ENCODE data around the gene MORC4.
A peak's percentile ranks its signal among the peaks of the same experiment; 100 is the strongest.

MORC4 gene

DNA sequence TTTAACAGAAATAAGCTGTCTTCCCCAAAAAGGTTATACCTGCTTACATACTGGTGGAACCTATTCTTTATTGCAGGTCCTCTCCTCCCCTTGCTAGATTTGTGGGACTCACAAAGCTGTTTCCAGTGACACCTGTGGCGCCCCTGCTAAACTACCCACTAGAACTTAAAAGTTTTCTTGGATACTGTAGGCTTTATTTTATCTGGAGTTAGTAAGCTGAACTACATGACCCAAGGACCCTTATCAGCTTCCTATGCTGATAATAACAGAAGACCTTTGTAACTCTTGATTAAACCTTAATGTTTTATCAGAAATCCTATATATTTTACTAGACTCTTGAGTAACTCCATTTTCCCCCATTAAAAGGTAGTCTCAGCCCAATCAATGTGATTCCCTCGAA lies 47.5 kb downstream of the MORC4 start:
- no peak for DNase-seq (ENCODE audit: low read depth)

DNA sequence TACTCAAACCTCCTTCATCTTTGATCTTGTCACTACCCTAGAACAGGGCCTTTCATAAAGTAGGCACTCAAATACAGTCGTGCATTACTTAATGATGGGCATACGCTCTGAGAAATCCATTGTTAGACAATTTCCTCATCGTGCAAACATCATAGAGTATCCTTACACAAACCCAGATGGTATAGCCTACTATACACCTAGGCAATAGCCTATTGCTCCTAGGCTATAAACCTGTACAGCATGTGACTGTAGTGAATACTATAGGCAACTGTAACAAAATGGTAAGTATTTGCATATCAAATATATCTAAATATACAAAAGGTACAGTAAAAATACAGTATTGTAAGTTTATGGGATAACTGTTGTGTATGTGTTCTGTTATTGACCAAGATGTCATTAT lies 47.9 kb downstream of the MORC4 start:
- no peak for DNase-seq (ENCODE audit: low read depth)

DNA sequence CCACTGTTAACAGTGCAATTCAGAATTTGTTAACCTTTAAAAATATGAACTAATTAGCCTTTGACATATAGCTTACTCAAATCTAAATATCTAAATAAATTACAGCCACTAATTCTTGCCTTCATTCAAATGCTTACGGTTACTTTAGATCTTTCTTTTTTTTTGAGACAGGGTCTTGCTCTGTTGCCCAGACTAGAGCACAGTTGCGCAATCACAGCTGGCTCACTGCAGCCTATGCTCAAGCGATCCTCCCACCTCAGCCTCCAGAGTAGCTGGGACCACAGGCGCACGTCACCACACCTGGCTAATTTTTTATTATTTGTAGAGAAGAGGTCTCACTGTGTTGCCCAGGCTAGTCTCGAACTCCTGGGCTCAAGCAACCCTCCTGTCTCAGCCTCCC lies 48.8 kb downstream of the MORC4 start:
- DNase-seq (ENCODE audit: low read depth): no peak

DNA sequence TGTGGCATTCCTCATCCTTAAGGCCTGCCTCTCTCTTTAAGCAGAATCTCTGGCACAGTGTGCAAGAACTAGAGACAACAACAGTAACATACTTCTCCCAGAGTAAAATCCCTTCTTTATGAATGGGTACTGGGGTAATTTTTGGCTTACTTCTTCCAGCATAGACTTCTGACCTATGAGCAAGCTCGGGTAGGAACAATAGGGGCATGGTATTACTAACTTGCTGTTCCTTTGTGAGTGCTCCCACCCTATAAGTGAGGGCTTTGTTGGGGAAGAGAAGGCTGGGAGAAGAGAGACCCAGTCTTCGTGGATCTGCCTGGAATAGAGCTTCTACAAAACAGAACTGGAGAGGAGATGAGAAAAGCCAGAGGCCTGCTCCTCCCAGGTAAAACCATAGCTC lies 49.6 kb downstream of the MORC4 start:
- DNase-seq (ENCODE audit: low read depth): no peak

DNA sequence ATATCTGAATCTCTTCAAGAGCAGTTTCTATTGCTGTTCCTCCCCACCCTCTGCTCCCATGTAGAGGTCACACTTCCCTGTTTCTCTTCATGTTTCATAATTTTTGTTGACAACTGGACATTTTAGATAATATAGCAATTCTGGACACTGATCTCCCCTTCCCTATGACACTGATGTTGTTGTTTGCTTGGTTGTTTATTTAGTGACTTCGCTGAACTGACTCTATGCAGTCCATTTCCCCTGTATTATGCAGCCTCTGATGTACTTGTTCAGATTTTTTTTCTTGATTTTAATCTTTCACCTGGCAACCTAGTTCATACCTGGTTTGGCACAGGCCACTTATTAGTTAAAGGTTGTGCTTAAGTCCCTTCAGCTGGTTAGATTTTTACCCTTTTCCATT lies 50.6 kb downstream of the MORC4 start:
- DNase-seq (ENCODE audit: low read depth): no peak

DNA sequence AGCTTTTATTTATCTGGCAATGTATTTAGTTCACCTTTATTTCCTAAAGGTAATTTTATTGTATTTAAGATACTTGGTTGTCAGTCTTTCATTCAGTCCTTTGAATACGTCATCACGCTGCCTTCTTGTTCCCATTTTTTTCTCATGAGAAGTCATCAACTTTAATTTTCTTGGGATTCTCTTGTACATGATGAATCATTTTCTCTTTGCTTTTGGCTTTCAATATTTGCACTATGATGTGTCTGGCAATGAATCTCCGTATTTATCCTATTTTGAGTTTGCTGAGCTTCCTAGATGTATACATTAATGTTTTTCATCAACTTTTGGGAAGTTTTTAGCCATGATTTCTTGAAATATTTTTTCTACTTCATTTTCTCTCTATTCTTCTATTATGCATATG lies 51.4 kb downstream of the MORC4 start:
- DNase-seq (ENCODE audit: low read depth): peak; percentile 0

DNA sequence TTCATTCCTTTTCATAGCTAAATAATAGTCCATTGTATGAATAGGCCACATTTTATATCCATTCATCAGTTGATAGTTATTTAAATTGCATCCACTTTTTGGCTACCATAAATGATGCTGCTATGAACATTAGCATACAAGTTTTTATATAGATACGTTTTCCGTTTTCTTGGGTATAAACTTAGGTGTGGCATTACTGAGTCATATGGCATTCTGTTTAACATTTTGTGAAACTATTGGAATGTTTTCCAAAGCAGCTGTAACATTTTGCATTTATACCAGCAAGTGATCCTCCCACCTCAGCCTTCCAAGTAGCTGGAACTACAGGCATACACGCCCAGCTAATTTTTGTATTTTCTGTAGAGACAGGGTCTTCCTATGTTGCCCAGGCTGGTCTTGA lies 53.5 kb downstream of the MORC4 start:
- DNase-seq (ENCODE audit: low read depth): no peak

DNA sequence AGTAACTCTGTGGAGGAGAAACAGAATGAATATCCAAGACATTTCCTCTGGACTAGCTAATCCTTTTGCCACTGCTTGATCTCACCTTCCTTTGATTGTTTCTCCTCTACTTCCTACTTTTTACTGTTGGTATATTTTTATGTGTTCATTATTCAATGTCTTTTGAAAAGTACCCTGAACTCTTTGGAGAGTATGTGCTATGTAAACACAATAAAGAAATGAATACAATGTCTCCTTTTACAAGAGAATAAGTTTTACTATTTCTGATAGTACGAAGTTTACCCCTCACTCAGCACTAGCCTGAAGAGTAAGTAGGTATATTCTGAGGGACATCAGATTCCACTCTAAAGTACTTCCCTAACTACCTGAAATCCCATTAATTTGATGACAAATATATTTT lies 59.9 kb downstream of the MORC4 start:
- no peak for DNase-seq (ENCODE audit: low read depth)

DNA sequence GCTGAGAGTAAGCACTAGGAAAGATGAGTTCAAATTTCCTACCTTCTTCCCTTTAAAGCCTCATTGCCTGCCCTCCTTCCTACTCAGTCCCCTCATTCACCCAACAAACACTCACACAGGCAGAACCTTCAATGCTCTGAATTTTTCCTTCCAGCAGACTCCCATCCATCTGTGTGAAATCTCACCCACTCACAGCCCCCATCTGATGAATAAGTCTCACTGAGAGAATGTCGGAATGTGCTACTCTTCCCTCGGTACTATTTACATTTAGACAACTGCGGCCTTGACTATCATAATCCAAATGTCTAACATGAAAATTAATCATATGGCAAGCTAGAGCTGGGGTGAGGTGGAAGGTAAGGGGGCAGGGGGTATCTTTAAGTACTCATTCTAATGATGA lies 60.4 kb downstream of the MORC4 start:
- DNase-seq (ENCODE audit: low read depth): no peak

DNA sequence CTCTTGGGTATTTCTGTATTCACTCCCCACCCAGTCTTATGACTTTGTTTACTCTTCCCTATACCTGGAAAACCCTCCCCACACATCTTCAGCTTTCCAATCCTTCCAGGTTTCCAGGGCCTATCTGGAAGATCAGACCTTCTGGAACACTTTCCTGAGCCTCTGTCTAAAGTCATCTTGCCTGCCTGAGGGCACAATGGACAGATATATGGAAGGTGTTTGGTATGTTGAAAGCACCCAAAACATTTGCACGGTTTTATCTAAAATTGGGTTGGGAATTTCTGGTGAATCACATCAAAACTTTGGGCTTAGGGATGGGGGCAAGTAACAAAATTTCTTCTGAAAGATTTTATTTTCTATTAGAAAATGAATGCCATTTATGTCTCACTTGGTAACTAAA lies 63.8 kb downstream of the MORC4 start:
- DNase-seq (ENCODE audit: low read depth): no peak

DNA sequence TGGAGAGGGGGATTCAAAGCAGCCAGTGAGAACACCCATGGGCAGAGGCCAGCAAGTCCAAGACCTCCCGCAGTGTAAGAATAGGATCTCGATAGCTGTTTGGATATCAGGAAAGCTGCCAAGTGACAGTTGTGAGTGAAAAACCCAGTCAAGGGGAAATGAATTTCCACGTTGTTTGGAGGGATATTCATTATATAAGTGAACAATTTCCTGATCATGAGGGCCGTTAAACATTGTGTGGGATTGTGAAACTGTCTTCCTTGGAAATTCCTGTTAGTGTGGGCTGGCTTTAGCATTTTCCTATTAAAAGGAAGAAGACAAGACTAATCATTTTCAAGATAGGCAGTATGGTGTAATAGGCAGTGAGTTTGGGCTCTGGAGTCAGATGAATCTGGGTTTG lies 64.8 kb downstream of the MORC4 start:
- no peak for DNase-seq (ENCODE audit: low read depth)

DNA sequence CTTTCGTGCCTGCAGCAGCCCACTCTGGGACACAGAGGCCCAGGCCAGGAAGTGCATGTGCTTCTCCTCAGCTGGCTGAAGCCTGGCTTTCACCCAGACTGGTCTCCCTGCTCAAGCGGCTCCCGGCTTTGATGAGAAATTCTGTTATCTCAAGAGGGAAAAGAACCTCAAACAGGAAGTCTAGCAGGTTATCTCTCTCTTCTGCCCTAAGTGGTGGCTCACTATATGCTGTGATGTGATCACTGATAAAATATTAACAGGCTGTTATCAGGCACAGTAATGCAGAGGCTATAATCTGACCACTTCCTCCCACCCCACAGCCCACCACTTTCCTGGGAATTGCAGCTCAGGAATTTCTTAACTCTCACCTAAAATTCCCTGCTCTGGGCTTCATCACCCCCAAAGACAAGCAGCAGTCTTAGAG lies 66.5 kb downstream of the MORC4 start:
- DNase-seq (ENCODE audit: low read depth): peak; percentile 22

DNA sequence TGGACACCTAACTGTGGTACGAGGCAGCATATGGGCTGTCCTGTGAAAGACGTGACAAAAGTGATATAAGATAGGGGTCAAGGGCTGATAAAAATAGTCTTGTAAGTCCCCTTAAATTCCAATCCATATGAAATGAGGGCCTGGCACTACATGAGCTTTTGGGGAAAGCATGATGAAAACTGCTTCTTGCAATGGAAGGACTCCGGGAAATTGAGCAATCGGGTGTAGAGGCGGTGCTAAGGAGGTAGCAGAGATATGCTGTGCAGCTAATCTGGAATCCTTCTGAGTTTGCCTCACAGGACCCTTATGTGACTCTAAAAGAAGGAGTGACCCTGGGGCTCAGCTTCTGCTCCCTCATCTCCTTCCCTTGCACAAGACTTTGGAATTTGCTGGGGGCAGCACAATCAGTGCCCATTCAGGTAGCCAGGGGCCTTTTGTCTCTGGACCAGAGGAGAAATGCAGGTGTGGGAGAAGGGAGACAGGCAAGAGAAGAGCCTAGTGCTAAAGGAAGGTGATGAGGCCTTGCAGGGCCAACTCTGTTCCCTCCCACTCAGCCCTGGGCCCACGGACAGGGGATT lies 67.0 kb downstream of the MORC4 start:
- DNase-seq (ENCODE audit: low read depth): peak; percentile 31

DNA sequence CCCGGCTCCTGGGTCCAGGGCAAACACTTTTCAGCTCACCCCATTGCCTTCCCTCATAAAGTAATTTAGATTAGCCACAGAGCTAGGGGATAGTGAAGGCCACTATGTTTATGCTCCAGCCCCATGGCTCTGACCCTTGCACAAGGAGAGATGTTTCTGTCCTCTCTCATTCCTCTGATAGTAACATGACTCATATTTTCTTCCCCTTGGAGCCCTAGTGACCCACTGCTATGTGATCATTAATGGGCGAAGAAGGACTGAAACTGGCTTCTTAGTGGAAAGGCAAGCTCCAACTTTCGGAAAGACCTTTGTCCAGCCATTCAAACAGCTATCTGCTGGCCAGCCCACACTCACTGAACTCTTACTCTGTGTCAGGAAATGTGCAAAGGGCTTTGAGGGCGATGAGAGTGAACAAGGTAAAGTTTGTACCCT lies 67.5 kb downstream of the MORC4 start:
- DNase-seq (ENCODE audit: low read depth): peak; percentile 71

DNA sequence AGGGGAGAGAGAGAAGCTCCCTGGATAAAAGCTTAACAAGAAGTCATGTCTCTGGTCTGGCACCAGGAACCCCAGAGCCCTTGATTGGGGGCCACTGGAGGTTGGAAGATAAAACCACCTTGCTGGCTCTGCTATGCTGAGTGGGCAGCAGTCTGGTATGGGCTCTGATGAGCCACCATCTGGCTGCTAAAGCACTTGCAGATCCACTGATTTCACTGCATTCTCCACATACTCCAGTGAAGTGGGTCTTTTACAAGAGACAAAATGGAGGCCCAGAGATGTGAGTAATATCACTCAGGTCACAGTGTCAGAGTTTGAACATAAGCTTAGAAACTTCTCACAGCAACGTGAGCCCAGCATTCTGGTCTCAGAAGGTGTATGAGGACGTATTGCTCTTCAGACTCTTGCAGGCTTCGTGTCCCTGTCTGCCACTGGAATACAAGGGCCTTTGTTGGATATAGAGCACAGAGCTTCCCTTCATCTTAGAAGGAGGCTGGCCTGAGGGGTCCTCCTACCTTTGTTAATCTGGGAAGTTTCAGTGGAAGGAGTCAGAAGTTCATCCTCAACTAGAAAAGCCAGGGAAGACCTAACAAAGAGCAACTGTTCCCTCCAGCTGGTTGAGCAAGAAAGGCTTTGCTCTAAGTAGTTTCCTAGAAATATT lies 68.1 kb downstream of the MORC4 start:
- DNase-seq (ENCODE audit: low read depth): peak; percentile 48

DNA sequence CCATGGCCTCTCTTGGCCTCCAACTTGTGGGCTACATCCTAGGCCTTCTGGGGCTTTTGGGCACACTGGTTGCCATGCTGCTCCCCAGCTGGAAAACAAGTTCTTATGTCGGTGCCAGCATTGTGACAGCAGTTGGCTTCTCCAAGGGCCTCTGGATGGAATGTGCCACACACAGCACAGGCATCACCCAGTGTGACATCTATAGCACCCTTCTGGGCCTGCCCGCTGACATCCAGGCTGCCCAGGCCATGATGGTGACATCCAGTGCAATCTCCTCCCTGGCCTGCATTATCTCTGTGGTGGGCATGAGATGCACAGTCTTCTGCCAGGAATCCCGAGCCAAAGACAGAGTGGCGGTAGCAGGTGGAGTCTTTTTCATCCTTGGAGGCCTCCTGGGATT lies 71.8 kb downstream of the MORC4 start:
- DNase-seq (ENCODE audit: low read depth): no peak

DNA sequence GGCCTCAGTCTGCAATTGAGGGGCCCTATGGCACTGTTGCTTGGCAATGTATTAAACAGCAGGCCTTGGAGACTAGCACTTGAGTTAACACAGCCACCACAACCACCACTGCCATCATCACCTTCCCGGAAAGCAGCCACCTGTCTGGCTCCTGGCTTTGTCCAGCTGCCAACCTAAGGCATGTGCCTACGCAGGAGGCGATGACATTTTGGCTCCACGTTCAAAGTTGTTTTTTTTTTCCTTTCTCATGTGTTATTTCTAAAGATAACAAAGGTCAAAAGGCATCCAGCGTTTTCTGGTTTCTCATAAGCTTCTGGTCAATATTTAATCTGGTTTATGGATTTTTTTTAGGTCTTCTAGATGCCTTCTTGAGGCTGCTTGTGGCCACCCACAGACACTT lies 72.3 kb downstream of the MORC4 start:
- DNase-seq (ENCODE audit: low read depth): no peak

DNA sequence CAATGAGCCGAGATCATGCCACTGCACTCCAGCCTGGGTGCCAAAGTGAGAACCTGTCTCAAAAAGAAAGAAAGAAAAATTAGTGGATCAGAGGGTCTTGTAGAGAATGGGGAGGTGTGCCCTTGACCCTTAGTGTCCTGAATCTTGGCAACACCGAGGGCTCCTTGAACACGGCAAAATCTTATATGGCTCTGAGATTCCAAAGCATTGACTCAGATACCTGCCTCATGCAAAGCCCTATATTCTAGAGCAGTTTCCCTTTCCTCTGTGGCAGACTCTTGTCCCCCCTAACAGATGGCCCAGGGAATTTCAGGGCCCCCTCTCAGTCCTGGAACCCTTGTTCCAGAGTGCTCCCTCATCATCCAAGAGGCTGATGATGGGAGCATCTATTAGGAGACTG lies 73.0 kb downstream of the MORC4 start:
- no peak for DNase-seq (ENCODE audit: low read depth)

DNA sequence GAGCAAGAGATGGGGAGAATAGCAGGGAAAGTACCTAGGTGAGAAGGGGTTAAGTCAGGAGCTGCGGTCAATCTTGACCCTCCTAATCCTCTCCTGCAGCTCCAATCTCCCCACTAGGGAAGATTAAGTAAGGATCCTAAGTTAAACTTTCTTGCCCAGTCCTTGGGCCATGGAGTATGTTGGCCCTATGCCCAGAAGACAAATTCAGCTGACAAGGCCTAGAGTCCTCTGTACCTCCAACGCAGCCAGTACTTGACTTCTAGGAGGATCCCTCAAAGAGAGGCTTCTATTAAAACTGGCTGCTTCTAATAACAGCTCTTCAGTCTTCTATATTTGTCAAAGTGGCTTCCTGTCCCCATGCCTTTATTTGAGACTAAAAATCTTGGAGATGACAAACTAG lies 78.4 kb downstream of the MORC4 start:
- no peak for DNase-seq (ENCODE audit: low read depth)

DNA sequence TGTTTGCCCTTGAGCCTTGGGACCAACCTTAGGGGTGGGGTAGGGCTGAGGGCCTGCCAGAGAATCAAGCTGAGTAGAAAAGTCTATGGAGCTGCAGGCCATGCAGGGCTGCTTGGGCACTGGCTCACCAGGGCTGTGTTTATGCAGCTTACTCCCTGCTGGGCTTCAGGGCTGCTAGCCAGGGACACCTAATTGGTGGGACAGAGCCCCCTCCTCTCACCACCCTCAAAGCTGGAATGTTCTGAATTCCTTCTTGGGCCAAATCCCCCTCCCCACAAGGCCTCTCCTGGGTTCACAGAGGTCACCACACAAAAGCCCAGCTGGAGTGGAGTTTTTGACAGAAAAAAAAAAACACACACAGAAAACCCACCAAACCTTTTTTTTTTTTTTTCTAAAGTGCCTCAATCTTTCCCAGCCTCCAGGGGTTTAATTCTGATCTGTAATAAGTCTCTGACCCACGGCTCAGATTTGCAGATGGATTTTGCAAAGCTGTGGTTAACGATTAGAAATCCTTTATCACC lies 80.0 kb downstream of the MORC4 start, which contains the start of gene CLDN2:
Gene CLDN2, plus strand, starts transcription at position 471 of the 521 bp plus-strand sequence. CDS start 7,827 bp downstream, outside the sequence.
- no peak for DNase-seq (ENCODE audit: low read depth)

DNA sequence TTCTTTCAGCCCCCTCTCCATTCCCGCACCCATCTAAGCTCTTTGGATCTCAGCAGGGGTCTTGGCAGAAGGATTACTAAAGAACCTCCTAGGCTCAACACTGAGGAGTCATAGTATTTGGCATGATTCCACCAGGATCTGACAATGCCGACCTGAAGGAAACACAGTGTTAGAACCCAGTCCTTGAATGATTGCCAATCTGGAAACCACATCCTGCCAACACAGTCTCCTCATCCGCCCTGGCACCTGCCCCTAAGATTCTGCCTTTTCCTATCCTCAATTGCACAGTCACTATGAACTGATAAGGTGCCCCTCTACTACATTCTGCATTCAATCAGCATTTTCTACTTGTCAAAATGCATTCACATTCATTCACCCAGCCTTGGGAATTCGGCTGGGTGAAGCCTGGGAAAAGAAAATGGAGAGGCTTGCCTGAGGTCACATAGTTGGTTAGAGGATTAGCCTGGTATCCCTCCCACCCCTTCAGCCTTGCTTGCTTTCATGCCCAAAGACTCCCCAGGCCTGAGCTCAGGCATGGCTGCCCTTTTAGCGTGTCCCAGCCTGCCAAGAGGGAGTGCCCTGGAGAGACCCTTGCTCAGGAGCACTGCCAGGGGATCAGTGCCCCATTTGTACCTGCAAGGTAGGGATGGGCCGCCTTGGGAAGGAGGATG lies 82.0 kb downstream of the MORC4 start:
- peak; percentile 66 for DNase-seq (ENCODE audit: low read depth)

DNA sequence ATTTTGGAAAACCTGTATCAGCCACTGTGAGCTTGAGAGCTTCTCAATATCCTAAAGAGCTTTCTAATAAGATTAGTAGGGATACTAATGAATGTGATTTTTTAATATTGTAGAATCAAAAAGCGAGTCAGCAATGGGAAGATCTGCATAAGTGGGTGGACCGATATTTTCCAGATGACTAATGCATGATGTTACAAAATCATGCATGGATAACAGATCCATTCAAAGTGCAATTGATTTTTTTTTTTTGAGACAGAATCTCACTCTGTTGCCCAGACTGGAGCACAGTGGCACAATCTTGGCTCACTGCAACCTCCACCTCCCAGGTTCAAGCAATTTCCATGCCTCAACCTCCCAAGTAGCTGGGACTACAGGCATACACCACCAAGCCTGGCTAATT lies 87.1 kb downstream of the MORC4 start:
- DNase-seq (ENCODE audit: low read depth): peak; percentile 7

DNA sequence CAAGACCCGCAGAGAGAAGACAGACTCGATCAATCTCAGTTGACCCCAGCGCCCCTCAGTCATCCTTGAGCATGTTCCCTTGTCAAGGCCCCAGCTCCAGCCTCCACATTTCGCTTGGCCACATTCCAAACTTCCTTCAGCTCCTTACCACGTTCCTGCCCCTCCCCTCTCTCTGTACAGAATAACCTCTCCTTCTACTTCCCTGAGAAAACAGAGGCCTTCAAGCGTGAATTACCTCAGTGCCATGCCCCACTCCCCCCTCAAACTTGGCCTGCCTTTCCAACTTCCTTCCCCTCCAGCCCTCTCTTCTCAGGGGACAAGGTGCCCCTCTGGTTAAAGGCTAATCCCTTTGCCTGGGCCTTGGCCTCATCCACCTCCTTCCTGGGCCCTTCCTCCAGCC lies 93.7 kb downstream of the MORC4 start:
- no peak for DNase-seq (ENCODE audit: low read depth)

Measured in EH (cell line).